Hematopoietic multipotent progenitor cell (in vitro differentiated cells): ENCODE results near the gene MOV10. TPM values are rescaled to one million over a fixed set of nuclear protein-coding genes. Genes with fewer than 3 reads are reported as not detected.
"Not testable (repeated sequence)": the region's sequence is repeated elsewhere in the genome, so short reads cannot be mapped to it uniquely, and the experiment has no call there.

Experiments
- DNase-seq, 3 donors: peaks; one replicate each; pipeline ENCODE4 v3.0.0-alpha.2; 2011 to 2015; ENCODE audit warnings: low read depth in 2 of 3, low spot score in 2 of 3
- total RNA-seq: library from RNA; depleted of rRNA; stranded (reverse); fragments of >200 nt; gene quantifications from one replicate; pipeline ENCODE4 v1.2.3, GENCODE V29; 2012

The MOV10 gene, protein sequence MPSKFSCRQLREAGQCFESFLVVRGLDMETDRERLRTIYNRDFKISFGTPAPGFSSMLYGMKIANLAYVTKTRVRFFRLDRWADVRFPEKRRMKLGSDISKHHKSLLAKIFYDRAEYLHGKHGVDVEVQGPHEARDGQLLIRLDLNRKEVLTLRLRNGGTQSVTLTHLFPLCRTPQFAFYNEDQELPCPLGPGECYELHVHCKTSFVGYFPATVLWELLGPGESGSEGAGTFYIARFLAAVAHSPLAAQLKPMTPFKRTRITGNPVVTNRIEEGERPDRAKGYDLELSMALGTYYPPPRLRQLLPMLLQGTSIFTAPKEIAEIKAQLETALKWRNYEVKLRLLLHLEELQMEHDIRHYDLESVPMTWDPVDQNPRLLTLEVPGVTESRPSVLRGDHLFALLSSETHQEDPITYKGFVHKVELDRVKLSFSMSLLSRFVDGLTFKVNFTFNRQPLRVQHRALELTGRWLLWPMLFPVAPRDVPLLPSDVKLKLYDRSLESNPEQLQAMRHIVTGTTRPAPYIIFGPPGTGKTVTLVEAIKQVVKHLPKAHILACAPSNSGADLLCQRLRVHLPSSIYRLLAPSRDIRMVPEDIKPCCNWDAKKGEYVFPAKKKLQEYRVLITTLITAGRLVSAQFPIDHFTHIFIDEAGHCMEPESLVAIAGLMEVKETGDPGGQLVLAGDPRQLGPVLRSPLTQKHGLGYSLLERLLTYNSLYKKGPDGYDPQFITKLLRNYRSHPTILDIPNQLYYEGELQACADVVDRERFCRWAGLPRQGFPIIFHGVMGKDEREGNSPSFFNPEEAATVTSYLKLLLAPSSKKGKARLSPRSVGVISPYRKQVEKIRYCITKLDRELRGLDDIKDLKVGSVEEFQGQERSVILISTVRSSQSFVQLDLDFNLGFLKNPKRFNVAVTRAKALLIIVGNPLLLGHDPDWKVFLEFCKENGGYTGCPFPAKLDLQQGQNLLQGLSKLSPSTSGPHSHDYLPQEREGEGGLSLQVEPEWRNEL
- total RNA-seq, result 70.8 TPM

DNA sequence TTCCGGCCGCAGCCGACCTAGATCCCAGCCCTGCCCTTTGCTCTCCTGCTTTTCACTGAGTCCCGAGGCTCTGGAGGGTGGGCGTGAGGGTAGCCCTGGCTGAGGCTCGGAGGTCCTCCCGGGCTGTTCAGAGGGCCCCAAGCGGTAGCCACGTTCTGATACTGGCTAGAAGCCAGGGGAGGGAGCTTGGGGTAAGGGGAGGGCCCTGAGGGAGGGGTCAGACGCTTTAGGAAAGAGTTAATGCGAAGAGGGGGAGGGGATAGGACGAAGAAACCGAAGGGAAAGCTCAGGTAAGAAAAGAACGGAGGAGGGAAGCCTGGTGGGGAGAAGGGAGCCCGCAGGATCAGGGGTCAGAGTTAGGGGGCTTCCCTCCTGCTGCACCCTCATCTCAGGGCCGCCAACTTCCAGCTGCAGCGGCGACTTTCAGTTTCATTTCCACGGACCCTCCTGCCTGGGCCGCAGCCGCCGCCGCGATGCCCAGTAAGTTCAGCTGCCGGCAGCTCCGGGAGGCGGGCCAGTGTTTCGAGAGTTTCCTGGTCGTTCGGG lies at the start of gene MOV10:
TSS of gene MOV10 (plus strand) at position 220 of the 546 bp plus-strand sequence. CDS start at position 474, 254 bp downstream.
- DNase-seq, result peak; percentile 32 to 80 (median 67)

DNA sequence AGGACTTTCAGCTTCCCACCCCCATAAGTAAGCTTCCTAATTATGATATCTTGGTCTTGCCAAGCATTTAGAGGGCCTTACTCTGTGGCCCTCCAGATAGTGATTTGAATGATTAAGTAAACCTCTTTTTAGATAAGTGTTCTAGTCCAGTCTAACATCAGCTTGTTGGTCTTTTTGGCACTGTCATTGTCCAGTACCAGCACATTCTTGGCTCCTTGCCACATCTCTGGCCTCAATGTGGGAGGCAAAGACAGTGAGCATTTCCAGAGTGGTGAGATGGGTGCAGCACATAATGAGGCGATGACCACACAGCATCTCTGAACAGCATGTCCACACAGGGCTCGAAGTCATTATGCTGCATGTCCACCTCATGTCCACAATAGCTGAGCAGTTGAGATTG lies 48.8 kb upstream of the MOV10 start:
- no peak for DNase-seq

DNA sequence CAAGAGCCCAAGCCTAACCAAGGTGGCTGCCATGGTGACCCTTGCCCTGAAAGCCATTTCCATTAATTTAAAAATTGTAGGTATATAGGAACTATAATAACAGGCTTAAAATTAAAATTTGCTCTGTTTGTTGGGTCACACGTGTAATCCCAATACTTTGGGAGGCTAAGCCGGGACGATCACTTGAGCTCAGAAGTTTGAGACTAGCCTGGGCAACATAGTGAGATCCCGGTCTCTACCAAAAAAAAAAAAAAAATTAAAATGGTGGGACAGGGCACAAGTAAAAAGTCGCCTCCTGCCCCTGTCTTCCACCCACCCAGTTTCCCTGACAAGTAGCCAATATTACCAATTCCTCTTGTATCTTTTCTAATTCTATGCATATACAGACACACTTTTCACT lies 48.3 kb upstream of the MOV10 start:
- no peak for DNase-seq

DNA sequence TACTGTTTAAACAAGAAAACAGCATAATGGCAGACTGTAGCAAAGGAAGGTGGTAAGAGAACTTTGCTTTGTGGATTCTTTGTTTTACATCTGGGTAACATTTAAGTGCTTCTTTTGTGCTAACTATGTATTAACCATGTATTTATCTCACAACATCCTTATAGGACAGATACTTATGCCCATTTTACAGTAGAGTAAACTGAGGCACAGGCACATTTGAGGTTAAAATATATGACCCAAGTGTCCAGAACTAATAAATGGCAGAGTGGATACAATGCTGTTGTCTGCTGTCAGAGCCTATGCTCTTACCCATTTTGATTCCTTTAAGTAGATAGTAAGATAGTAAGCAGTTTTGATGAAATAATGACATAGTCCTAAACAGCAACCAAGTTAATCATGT lies 47.6 kb upstream of the MOV10 start:
- DNase-seq, result no peak

DNA sequence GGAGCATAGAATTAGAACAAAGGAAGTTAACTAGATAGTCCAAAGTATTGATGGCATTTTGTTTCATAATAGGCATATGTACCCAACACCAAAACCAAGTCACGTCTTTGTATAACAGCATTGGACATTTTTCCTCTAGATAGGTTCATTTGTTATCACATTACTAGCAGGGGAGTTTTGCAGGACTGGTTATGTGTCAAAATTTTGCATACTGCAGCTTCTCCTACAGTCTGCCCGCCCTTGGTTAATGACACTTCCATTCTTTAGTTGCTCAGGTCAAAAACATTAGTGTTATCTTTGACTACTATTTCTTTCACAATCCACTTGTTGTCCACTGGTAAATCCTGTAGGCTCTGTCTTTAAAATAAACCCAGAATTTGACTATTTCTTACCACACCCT lies 45.9 kb upstream of the MOV10 start:
- DNase-seq, result no peak

DNA sequence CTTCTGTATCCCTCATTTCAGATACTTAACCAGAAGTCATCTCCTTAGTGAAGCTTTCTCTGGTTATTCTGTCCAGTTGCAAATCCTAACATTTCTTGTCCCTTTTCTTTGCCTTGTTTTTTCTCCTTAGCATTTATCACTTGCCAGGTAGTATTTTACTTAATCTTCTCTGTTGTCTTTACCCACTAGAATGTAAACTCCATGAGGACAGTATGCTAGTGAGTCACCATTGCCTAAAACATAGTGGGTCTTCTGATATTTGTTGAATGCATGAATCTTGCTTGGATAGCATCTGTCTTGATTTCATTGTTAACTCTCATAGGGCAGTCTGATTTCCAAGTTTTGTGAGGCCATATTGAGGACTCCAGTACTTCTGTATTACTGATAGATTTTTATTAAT lies 45.2 kb upstream of the MOV10 start:
- no peak for DNase-seq

DNA sequence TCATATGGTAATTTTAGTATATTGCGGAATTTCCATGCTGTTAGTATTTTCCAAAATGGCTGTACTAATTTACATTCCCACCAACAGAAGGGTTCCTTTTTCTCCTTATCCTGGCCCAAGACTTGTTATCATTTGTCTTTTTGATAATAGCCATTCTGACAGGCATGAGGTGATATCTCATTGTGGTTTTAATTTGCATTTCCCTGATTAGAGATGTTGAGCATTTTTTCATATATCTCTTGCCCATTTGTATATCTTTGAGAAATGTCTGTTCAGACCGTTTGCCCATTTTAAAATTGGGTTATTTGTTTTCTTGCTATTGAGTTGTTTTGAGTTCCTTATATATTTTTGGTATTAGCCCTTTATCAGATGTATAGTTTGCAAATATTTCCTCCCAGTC lies 40.8 kb upstream of the MOV10 start:
- DNase-seq, result no peak

DNA sequence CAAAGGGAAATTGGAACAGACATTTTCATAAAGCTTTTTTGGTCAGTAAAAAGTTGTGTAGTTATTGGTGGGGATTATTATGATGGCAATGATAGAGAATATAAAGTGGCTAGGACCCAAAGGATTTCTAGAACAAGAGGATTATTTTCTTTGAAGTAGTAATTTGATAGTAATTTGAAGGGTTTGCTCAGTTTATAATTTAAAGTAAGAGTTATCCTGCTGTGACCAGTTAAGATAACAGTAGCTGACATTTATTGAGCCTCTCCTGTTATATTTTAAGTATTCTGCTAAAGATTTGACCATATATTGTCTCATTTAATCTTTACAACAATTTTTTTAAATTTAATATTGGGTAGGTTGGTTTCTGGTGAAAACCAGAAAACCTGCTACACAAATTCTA lies 40.1 kb upstream of the MOV10 start:
- DNase-seq, result no peak

DNA sequence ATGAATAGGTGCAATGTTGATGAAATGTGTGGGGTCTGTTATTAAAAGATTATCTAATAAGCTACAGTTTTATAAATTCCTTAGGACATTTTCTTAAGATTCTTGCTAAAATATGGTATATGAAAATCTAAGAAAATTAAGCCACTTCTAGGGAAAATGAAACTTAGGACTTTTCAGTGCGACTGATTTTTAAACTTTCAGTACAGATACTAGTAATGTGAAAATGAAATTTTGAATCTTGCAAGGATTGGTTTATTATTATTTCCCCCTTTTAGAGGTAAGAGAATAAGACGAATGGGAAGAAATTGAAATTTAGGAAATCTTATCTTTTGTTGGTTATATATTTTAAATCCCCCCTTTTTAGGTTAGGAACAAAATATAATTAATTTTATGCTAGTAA lies 38.4 kb upstream of the MOV10 start:
- no peak for DNase-seq

DNA sequence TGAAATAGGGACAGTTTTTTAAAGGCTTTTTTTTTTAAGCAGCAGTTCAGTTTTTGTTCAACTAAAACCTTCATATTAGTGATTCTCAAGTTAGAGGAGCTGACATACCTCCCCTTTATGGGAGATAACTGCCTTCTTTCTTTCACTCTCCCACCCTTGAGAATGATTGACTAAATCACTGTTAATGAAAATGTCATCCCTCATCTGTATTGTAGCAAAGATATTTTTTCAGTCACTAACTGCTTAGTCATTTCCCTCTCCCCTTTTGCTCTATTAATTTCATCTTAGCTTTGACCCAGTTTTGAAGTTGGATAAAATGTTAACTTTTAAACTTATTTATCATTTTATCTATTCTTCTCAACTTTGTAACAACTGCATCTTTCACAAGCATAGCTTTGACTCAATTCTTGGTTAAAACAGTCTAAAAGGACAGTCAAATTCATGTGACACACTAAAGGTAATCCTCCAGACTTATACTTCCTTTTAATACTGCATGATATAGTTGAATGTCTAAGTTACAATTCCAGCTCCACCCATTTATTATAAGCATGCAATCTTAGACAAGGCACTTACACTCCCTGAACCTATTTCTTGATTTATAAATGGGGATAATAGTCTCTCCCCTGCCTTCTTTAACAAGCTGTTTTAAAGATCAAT lies 37.7 kb upstream of the MOV10 start:
- no peak for DNase-seq

DNA sequence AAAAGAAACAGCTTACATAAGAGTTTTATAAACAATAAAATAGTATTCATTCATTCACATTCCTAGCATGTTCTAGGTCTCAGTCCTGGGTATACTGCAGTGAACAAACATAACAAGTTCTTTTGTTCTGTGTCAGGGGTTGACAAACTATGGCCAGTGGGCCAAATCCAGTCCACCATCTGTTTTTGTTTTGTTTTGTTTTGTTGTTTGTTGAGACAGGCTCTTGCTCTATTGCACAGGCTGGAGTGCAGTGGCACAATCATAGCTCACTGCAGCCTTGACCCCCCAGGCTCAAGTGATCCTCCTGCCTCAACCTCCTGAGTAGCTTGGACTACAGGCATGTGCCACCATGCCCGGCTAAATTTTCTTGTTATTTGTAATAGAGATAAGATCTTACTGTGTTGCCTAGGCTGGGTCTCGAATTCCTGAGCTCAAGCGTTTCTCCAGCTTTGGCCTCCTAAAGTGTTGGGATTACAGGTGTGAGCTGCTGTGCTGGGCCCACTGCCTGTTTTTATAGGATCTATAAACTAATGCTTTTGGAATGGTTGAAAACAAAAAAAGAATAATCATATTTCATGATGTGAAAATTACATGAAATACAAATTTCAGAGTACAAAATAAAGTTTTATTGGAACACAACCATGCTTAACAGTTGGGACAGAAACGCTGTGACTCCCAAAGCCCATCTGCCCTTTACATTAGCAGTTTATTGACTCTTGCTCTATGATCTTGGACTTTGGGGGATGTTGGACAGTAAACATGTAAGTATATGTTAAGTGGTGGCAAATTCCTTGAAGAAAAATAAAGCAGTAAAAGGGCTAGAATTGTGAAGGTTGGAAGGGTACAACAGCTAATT lies 37.0 kb upstream of the MOV10 start:
- DNase-seq, result no peak

DNA sequence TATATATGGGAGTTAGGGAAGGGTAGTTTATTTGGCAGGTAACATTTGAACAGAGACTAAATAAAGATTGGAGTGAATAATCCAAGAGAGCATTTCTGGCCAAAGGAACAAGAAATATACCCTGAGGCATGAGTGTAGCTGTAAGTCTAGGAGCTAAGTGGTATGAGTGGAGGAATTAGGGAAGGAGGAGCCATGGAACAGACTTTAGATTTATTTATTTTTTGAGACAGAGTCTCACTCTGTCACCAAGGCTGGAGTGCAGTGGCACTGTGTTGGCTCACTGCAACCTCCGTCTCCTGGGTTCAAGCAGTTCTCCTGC lies 36.4 kb upstream of the MOV10 start:
- DNase-seq, result no peak

DNA sequence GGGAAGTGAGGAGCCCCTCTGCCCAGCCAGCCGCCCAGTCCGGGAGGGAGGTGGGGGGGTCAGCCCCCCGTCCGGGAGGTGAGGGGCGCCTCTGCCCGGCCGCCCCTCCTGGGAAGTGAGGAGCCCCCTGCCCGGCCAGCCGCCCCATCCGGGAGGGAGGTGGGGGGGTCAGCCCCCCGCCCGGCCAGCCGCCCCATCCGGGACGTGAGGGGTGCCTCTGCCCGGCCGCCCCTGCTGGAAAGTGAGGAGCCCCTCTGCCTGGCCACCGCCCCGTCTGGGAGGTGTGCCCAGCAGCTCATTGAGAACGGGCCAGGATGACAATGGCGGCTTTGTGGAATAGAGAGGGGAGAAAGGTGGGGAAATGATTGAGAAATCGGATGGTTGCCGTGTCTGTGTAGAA lies 34.0 kb upstream of the MOV10 start:
- not testable (repeated sequence) for DNase-seq

DNA sequence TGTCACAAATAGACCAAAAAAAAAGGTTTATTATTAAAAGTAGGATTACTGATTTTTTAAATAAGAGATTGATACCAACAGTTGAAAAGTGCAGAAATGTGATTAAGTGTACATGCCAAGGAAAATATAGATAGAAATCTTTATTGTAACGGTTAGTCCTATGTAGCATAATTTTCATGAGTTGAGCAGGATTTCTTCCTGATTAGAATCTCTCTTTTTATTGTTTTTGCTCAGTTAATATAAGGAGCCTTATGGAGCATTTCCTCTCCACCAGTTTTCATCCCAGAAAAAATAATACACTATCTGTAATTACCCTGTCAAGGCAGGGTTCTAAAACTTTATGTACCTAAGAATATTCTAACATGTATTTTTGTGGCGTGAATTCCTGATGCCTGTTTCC lies 31.4 kb upstream of the MOV10 start:
- no peak for DNase-seq

DNA sequence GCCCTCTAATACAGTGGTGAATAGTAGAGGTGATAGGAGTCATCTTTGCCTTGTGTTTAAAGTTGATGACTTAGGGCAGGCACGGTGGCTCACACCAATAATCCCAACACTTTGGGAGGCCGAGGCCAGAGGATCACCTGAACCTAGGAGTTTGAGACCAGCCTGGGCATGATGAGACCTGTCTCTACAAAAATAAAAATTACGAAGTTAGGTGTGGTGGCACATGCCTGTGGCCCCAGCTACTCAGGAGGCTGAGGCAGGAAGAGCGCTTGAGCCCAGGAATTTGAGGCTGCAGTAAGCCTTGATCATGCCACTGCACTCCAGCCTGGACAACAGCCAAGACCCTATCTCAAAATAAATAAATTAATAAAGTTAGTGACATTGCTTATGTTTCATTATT lies 28.2 kb upstream of the MOV10 start:
- no peak for DNase-seq

DNA sequence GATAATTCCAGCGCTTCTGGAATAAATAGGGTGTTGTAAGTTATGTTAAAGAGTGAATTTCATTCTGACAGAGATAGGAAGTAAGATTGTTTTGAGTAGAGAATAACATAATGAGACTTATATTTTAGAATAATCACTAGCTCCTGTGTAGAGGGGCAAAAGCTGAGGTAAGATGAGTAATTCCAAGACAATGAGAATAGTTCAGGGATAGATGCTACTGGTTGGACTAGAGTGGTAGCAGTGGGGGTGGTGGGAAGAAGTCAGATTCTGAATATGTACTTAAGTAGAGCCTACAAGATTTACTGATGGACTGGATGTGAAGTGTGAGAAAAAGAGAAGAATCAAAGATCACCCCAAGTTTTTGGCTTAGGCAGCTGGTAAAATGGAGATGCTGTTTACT lies 23.3 kb upstream of the MOV10 start:
- no peak for DNase-seq

DNA sequence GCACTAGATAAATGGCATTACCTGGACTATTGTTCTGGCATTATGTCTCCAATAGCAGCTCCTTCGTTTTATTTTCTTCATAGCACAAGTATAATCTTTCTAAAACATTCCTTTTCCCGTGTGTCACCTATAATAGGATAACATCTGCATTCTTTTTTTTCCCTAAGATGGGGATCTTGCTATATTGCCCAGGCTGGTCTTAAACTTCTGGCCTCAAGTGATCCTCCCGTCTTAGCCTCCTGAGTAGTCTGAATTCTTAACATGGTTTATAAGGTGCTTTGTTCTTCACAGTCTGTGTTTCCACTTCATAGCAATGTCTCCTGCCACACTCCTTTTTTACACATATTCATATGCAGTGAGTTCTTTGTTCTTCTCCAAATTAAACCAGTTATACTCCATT lies 8.6 kb upstream of the MOV10 start:
- no peak for DNase-seq

DNA sequence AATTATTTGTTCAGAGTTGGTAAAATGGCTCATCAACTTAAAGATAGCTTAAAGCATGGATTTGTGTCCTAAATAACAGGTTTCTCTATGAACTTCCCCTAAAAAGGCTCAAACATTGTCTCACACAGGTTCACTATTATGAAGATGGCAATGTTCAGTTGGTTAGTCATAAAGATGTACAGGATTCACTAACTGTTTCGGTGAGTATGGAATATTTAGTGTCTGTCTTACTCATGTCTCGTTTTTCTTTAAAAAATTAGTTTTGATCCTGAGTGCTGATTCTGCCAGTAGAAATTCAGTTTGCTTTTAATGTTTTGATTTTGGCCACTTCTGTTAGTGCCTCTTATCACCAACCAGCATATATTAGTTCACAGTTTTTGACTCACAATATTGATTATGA lies 7.5 kb upstream of the MOV10 start:
- no peak for DNase-seq

DNA sequence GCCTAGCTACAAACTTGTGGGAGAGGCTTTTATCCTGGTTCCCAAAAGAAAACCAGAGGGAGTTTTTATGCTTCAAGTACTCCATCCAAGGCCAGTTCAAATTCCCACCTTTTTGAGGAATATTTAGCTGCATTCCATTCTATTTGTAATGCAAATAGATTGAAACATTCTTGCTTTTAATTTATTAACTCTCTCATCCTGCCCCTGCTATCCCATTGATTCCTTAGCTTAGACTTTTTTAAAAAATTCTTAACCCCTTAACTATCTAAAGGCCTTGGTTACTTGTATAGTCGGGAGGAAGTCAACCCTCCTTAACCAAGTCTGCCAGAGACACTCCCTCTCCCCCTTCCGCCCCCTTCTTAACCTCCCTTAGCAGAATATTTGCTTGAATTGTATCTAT lies 2.5 kb upstream of the MOV10 start:
- no peak for DNase-seq

DNA sequence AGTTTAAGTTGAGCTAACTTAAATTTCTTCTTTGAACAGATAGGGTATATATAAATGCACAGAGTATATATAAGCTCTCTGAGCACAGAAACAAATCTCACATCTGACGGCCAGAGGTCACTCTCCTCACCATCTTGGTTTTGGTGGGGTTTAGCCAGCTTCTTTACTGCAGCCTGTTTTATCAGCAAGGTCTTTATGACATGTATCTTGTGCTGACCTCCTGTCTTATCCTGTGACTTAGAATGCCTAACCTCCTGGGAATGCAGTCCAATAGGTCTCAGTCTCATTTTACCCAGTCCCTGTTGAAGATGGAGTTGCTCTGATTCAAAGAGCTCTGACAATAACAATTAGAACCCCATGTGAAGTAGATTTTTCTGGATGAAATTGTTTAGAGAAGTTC lies 1.6 kb upstream of the MOV10 start:
- DNase-seq, result no peak
